ENCODE data around the gene C1QL4.
"Not testable (repeated sequence)": the region's sequence is repeated elsewhere in the genome, so short reads cannot be mapped to it uniquely, and the experiment has no call there.

The C1QL4 gene

DNA sequence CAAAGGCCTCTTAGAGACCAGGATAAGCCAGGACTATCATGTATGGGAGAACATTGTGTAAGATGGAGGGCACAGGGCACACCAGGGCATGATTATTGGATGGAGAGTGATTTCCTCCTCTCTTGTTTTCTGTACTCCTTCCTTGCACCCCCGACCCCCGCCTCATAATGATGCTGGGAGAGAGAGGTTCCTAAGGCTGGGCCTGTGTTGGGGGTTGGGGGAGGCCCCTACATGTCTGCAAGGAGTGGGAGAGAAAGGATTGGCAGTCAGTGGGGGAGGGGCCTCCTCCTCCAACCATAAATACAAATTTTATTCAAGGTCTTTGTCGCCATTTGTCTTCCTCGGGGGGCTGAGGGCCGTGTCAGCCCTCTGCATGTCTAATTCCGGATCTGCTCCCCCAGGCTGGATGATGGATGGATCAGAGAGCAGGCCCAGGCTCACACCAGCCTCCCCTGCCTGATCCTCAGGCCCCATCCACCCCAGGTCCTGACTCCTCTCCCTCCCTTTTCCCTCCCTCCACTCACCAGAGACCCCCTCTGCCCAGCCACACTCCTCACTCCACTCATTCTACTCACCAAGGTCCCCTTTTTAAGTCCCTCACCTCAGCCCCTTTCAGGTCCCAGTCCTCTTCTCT is 2.0 kb upstream of the C1QL4 start:
- FAIRE-seq (no peak), DNase-seq (ENCODE audit: insufficient read length, low spot score) (no peak)
- TF ChIP-seq, protein P1, sequence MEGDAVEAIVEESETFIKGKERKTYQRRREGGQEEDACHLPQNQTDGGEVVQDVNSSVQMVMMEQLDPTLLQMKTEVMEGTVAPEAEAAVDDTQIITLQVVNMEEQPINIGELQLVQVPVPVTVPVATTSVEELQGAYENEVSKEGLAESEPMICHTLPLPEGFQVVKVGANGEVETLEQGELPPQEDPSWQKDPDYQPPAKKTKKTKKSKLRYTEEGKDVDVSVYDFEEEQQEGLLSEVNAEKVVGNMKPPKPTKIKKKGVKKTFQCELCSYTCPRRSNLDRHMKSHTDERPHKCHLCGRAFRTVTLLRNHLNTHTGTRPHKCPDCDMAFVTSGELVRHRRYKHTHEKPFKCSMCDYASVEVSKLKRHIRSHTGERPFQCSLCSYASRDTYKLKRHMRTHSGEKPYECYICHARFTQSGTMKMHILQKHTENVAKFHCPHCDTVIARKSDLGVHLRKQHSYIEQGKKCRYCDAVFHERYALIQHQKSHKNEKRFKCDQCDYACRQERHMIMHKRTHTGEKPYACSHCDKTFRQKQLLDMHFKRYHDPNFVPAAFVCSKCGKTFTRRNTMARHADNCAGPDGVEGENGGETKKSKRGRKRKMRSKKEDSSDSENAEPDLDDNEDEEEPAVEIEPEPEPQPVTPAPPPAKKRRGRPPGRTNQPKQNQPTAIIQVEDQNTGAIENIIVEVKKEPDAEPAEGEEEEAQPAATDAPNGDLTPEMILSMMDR (IDR thresholded peaks at IDR 0.05; ENCODE audit: insufficient read depth, missing control alignments) = no peak

DNA sequence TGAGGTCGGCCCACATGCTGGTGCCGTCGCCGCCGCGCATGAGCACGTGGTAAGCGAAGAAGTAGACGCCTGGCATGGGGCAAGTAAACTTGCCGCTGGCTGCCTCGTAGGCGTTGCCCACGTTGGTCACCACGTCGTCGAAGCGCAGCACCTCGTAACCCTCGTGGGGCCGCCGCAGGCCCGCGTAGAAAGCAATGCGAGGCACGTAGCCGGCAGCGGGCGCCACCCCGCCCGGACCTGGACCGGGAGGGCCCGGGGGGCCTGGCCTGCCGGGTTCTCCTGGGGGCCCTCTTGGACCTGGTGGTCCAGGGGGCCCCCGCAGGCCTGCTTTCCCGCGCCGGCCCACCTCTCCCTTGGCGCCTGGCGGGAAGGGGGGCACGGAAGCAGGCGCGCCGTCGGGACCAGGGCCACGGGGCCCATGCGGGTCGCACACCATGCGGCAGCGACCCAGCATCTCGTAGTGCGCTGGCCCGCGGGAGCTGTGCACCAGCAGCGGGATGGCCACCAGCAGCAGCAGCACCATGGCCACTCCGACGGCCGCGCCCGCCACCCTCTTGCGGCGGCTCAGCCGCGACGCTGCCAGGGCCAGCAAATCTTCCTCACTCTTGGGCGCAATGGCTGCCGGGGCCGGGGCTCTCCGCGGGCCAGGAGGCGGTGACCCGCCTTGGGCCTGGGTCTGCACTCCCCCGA is 888 bp downstream of the C1QL4 start:
- FAIRE-seq (no peak), DNase-seq (ENCODE audit: insufficient read length, low spot score) (no peak)
- TF ChIP-seq, protein P1 (IDR thresholded peaks at IDR 0.05; ENCODE audit: insufficient read depth, missing control alignments) = no peak

DNA sequence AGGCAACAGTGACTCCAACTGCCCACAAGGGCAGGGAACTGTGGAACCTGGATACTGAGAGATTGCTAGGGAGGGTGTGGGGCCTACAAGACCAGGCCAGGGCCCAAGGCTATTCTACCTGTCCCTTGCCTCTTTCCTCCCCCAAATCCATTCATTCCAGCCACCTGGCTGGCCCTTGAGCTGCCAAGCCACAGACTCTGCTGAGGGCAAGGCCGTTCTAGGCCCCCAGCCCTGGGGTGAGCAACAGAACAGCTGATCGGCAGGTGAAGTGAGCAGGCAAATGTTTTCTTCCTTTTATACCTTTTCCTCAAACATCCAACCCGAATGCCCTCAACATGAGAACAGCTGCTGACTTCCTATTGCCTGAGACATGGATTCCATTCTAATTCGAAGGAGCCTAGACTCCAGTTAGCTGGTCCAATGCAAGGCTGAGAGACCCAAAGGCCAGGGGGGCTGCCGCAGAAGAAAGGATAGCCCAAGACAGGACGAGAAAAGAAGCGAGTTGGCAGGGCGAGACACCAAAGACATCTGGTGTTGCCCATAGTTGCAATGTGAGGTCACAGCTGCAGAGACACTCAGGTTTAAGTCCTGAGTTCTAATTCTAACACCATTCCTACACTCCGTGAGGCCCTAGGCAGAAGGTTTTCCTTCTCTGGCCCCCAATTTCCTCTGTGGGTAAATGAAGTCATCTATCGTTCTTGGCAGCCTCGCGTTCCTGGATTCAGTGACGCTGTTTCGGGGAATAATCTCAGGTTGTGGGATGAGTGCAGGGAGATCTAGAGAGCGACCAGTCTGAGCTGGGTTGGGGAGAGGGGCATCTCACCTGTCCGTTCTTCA is 1.7 kb downstream of the C1QL4 start:
- TF ChIP-seq, protein P1 (IDR thresholded peaks at IDR 0.05; ENCODE audit: insufficient read depth, missing control alignments) = no peak
- FAIRE-seq = no peak
- no peak for DNase-seq (ENCODE audit: insufficient read length, low spot score)

DNA sequence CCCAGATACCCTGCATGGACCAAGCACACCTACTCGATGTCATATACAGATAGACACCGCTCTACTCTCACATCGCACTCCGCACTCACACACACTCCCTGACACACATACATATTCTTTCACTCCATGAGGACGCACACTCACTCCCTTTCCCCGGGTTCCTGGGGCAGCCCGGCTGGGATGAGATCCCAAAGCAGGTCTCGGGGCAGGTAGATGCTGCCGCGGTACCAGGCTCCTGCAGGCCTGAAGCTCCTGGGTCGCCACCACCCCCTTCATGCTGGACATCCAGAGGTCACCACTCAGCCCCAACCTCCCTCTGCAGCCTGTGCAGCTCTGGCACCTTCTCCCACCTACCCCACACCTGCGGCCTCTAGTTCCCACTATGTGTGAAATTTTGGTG is 2.3 kb downstream of the C1QL4 start:
- FAIRE-seq = no peak
- TF ChIP-seq, protein P1 (IDR thresholded peaks at IDR 0.05; ENCODE audit: insufficient read depth, missing control alignments) = no peak
- no peak for DNase-seq (ENCODE audit: insufficient read length, low spot score)

- DNase-seq (ENCODE audit: insufficient read length, low spot score) (no peak), FAIRE-seq (no peak)
- TF ChIP-seq, protein P1 (IDR thresholded peaks at IDR 0.05; ENCODE audit: insufficient read depth, missing control alignments) = no peak
Observed at GRCh38 chr12:49334226-49334625, 2.8 kb downstream of the C1QL4 start.

GRCh38 chr12:49333778-49334177 is 3.2 kb downstream of the C1QL4 start:
- FAIRE-seq; DNase-seq (ENCODE audit: insufficient read length, low spot score): not testable (repeated sequence)

- DNase-seq (ENCODE audit: insufficient read length, low spot score) = no peak
- no peak for FAIRE-seq
- TF ChIP-seq, protein P1 (IDR thresholded peaks at IDR 0.05; ENCODE audit: insufficient read depth, missing control alignments) = no peak
Observed at GRCh38 chr12:49332891-49333371, 4.1 kb downstream of the C1QL4 start.

All from D721Med (cell line).